GM12892 (cell line): ENCODE results near the gene PRSS27.

Source experiments
- POLR2A ChIP-seq: IDR thresholded peaks from 2 replicates; pipeline ENCODE4 v1.6.1; 2011; ENCODE audit warnings: low read depth, low read length, control low read depth
- POLR2AphosphoS5 ChIP-seq: IDR thresholded peaks from 2 replicates; pipeline ENCODE4 v1.6.1; 2011; ENCODE audit warnings: low read depth, low read length, control low read depth
- TAF1 ChIP-seq: IDR thresholded peaks from 2 replicates; pipeline ENCODE4 v1.6.1; 2011; ENCODE audit warnings: low read depth, mild to moderate bottlenecking, control low read depth, low read length, borderline replicate concordance

GRCh38 chr16:2702438-2702825 lies 17.6 kb downstream of the PRSS27 start:
- TF ChIP-seq POLR2A, result no peak
- TF ChIP-seq POLR2AphosphoS5, result no peak
- no peak for TF ChIP-seq TAF1
